Activated CD4-positive, CD25-positive, alpha-beta regulatory T cell (primary cell): ENCODE measurements around the gene TRIM16.
"Not testable (repeated sequence)": the region's sequence is repeated elsewhere in the genome, so short reads cannot be mapped to it uniquely, and the experiment has no call there.

Experiments used
- DNase-seq, 4 experiments: peaks; one replicate each; lab custom pipeline; 2025; lab: John Stamatoyannopoulos, UW

Gene TRIM16

DNA sequence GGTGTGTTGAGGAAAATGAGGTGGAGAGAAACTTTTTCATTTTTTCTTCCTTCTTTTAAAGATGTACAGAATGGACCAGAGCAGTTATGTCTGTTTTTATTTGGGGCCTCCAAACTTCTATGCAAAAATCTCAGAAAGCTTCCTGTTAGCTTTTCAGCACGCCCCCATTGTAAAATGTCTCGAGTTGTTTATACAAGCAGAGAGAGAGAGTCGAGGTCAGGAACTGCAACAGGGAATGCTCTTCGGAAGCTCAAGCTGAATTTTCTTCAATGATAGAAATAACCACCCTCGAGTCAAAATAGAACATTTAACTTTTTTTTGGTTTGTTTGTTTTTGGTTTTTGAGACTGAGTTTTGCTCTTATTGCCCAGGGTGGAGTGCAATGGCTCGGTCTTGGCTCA lies 68.3 kb downstream of the TRIM16 start:
- DNase-seq: not testable (repeated sequence)

DNA sequence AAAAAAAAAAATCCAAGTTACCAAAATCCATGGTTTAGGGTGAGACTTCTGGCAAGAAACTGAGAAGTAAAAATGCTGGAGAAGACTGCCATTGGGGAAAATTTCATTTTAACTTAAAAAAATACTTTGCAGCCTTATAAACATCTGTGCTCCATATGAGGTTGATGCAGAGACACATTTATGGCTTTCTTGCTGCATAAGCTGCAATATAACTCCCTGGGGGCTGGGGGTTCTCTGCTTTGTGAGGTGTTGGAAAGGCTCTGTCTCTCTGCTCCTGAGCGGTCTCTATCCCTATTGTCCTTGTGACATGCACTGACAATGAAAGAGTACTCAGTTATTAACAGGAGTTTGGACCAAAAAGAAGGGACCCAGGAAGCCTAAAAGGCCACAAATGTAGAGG lies 71.0 kb downstream of the TRIM16 start:
- DNase-seq: not testable (repeated sequence)

DNA sequence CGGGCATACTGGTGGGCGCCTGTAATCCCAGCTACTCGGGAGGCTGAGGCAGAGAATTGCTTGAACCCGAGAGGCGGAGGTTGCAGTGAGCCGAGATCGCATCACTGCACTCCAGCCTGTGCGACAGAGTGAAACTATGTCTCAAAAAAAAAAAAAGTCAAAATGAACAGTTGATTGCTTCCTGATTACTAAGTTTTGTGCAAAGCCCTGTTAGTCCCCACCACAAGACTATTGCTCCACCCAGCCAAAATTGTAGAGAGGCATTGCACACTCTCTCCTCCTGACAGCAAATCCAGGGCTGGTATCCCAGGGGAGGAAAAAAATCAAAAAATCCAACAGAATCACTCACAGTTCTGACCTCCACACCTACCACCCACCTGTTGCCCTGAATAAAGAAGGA lies 91.2 kb downstream of the TRIM16 start:
- DNase-seq: not testable (repeated sequence)

DNA sequence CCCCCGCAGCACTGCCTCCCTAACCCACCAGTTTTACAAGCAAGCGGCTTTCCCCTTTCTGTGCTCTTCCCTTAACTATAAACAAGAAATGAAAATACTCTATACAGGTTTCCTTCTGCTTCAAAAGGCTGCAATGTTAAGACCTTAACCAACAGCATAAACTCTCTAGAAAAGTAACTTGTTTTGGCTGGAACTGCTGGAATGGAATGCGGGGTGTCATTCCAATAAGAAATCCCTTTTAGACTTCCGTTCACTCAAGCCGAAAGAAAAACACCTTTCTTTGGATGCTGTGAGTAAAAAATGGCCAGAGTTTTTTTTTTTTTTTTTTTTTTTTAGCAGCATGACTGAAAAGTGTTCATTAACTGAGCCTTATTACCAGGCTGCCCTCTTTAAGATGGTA lies 92.1 kb downstream of the TRIM16 start:
- not testable (repeated sequence) for DNase-seq

DNA sequence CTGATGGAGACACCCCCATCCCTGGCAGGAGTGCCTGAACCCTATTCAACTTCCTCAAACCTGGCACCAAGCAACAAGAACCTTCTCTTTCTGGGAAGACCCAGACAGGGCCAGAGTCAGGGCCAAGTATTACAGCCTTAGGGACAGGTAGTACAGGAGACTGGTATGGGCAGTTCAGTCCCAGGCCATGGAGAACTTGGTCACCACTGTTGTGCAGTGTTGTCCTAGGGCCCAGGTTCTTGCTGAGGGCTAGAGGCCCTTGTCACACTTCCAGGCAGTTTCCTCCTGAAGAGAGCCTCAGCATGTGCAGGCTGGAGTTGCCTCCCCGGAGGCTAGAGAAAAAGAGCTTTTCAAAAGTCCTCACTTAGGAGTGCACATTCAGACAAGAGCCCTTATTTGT lies 93.3 kb downstream of the TRIM16 start:
- DNase-seq: not testable (repeated sequence)

DNA sequence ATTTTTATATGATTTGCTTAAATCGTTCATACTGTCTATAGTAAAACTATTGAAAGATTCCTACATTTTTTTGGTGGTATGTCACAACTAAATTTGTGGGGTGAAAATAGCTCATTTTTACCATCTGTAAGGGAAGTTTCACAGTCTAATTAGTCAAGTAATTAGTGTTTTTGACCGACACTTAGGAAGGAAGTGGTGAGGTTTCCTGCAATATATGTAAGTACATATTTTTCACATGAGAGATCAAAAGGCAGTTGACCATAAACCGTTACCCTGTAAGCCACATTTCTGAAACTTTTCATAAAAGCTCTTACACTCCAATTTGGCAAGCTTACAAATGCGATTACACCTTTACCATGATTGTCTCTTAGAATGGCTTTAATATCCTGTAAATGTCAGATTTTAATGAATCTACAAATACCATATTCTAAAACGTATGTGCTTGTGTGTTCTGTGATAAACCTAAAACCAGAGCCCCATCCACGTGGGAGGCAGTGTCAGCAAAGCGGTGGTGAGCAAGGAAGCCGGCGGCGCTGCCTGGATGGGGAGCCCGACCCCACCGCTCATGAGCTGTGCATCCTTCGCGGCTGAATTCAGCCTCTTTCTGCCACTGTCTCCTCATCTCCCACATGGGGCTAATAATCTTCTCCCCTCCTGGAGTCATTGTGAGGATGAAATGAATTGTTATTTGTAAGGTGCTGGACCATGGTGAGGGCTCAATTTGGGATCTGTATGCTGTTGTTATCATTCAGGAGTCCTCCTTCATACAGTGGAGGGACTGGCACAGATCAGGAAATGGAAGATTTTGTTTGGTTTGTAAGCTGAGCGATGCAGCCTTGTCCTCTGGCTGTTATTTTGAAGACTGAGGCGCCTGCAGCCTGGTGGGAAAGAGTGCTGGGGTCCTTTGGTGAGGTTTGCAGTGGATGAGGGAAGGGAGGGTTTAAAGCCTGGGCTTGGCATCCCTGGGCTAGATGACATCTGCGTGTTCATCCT lies 94.3 kb downstream of the TRIM16 start:
- not testable (repeated sequence) for DNase-seq

DNA sequence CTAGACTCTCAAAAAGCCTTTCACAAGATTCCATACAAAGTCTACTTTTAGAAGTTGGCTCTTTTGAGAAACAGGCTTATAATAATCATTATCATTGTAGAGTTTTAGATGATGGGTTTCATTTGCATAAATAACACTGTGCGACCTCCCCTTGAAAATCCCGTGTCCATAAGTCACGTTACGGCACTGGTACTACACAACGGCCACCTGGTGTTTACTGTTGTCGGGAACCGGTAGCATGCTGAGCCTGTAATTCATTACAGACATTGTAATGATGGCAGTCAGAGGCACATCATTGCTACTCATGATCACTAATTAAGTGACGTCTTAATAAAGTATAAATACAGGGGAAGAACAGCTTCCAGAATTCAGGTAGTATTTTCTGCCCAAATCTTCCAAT lies 96.1 kb downstream of the TRIM16 start:
- not testable (repeated sequence) for DNase-seq

DNA sequence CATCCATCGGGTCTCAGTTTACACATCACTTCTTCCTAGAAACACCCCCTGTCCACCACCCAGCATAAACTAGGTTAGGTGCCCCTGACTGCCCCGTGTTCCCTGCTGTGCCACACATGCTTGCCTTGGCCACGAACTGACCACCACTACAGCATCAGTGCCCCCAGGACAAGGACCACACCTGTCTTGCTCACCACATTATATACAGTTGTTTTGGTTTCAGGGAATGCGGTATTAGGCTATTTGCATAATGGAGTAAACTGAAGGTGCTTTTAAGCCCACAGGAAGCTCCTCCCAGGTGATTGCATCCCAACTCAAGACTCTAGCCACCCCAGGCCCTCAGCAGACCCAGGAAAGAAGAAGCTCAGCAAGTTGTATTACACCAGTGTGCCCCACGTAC lies 100.8 kb downstream of the TRIM16 start:
- not testable (repeated sequence) for DNase-seq

DNA sequence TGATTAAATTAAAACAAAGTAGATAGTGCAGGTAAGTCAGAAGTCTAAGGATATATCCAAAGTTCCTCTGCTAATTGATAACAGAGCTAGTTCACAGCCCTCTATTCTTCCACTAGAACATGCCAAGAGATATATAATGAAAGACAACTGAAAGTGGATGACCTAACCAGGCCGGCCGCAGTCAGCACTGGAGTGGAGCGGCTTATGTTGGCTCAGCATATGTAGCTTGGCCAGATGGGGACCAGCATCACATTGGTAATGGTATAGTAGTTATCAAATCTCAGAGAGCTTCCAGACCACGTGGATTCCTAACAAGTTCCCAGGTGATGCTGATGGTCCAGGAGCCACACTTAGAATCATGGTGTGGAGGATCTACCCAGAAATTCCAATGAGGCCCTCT lies 102.6 kb downstream of the TRIM16 start:
- not testable (repeated sequence) for DNase-seq
